GM19351 (cell line): ENCODE data around the gene PSKH1.
"Not testable (repeated sequence)": the region's sequence is repeated elsewhere in the genome, so short reads cannot be mapped to it uniquely, and the experiment has no call there.

Experiments
- ATAC-seq: cut with Tn5 transposase; IDR thresholded peaks from one replicate; pipeline ENCODE4 v1.9.1; 2021; ENCODE audit warnings: mild to moderate bottlenecking, moderate library complexity; ENCODE audit not compliant: unreplicated experiment

PSKH1 gene

DNA sequence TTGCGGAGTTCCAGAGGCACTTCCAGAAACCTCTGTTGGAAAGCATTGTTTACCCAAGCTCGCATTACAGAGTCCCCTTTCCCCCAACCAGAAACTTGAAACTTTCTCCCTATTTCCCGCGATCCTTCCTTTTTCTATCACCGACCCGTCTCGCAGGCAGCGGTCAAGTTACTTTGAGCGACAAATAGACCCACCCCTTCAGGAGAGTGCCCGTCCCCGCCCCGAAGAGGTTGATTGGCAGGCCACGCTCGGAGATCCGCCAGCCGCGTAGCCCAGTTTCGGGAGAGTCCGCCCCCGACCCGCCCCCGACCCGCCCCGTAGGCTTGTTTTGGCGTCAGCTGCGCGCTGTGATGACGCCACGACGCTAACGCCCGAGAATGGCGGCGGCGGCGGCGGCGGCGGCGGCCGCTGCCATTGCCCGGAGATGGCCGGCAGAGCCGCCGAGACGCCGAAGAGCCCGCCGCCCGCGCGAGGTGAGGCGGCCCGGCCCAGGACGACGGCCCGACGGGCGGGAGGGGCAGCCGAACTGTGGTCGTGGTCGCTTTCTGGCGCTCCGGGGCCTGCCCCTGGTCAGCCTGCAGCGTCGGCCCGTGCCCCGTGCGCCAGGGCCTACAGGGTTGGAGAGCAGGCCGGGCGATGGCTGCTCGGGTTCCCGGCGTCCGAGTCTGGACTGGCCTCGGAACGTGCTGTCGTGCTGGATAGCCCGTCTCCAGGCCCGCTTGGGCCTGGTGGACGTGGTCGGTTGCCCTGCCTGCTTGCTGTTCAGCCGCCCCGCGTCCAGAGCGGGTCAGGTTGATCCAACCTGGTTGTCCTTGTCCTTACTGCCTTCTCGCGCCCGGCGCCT lies at the start of gene PSKH1:
Gene PSKH1 (plus strand): TSS at position 356 of the 844 bp plus-strand sequence. CDS start 15,496 bp downstream, outside the sequence.
- ATAC-seq = peak; percentile 92

- no peak for ATAC-seq
Measured at GRCh38 chr16:67843343-67843765, 49.7 kb upstream of the PSKH1 start.

DNA sequence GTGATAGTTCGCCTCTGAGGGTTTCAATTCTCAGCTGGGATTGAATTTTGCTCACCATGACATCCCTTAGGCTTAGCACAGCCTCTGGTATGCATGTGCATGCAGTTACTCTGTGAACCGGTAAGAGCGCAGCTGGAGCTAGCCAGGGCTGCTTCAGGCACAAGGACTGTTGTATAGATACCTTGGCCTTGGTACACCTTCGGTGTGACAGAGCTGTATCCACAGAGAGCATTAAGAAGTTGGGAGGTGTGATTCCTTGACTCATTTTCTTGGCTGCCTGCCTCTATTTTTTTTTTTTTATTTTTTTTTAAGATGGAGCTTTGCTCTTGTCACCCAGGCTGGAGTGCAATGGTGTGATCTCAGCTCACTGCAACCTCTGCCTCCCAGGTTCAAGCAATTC lies 48.6 kb upstream of the PSKH1 start:
- no peak for ATAC-seq

DNA sequence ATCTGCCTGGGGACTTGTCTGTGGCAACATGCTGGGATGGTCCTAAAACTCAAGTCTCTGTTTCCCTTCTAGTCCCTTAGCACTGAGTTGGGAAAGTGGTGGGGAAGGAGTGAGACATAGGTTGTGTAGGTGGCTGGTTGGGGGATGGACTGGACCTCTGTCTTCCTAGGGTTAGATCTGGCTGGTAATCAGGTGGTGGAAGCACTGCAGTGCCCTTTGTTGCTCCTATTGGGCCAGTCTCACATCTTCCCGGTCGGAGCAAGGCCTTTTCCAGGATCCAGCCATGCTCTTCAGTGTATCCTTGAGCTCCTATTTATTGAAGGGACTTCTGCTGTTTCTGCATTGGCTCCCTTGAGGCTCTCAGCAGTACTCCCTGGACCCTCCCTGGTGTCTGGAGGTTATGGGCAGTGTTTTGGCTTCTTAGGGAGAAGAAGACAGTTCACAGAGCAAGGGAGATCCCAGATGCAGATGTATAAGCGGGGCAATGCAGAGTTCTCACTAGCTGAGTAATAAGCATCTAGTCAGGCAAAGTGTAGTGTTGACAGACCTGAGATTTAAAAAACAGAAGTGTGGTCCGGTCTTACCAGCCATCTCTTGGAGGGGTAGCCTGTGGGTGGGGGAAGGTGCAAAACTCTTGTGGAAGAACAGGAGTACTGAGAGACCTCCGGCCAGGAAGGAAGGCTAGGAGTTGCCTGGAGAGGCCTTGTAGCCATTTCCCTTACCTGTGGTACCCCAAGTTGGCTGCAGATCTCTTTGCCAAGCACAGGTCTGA lies 47.6 kb upstream of the PSKH1 start:
- no peak for ATAC-seq

GRCh38 chr16:67846063-67846319 lies 47.1 kb upstream of the PSKH1 start:
- no peak for ATAC-seq

GRCh38 chr16:67846320-67847063 lies 46.6 kb upstream of the PSKH1 start, which contains the start of gene NUTF2:
NUTF2 (plus strand) TSS chr16:67846933; CDS start chr16:67865131, 18,198 bp downstream.
- peak; percentile 54 for ATAC-seq

DNA sequence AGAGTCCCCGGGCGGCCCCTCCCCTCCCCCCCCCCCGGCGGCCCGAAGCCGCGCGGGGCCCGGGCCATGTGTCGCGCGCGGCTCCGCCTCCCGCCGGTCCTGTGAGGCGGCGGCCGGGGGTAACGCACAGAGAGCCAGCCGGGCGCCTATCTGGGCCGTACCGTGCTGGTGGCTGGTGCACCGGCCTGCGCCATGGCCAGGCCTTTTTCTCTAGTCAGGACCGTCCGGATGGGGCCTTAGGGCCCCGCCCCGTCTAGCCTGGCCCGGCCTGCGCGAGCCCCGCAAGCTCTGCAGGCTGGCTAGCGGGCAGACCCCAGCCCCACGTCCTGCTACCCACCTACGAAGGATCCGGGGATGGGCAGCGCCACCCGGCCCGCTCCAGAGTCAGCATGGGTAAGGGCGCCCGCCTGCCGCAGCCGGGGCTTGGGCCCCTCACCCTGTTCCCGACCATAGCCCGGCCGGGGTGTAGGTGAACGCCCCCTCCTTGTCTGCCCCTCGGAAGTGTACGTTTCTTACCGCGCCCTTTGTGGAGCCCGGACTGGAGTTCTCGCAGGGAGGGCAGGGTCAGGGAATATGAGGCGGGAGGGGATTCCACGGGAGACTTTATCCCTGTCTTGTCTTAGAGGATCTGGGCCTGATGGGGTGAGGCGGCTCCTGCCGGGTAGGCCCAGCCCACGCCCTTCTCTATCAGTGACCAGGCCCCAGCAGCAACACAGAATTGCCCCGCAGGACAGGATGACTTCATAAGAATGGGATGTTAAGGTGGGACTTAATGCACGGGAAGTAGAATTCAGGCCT lies 45.8 kb upstream of the PSKH1 start, which contains the start of gene CENPT:
Gene CENPT (minus strand): TSS at position 630 of the 798 bp plus-strand sequence. CDS start 13,834 bp downstream, outside the sequence.
- ATAC-seq = peak; percentile 39

- ATAC-seq = no peak
Measured at GRCh38 chr16:67848118-67848517, 44.9 kb upstream of the PSKH1 start.

GRCh38 chr16:67853670-67854069 lies 39.4 kb upstream of the PSKH1 start:
- ATAC-seq = no peak

DNA sequence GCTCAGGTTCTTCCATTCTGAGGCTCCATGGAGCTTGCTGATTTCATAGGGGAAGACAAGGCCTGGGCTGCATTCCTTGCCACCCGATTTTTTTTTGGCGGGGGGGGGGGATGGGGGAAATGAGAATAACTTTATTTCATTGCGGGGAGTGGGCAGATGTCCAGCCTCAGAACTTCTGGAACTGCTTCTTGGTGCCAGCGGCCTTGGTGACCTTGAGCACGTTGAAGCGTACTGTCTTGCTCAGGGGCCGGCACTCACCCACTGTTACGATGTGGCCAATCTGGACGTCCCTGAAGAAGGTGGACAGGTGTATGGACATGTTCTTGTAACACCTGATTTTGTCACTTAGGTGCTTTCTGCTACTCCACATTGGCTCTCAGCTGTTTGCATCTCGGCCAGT lies 37.3 kb upstream of the PSKH1 start:
- ATAC-seq = no peak

DNA sequence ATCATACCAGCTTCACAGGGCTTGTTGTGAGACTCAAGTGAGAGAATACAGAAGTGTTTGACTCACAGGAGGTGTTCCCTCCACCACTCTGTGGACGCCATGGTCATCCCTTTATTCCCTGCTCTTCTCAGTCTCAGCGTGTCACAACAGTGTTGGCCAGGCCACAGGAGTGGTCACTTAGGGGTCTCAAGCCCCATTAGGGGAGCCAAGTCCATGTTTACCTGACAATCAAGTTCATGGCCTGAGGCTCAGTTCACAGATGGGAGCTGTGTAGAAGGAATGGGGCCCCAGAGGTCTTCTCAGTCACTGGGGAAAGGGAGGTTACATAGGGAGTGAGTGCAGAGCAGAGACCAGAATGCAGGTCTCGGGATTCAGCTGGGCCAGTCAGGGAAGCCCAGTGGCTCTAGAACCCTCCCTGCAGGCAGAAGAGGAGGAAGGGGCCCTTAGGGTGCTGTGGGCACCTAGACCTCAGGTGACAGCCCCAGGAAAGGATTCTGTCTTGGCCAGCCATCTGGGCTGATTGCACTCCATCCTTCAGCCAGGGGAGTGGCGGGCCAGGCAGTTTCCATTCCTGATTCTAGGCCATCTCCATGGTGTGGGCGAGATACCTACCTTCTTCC lies 36.0 kb upstream of the PSKH1 start:
- ATAC-seq = no peak

- ATAC-seq = no peak
Measured at GRCh38 chr16:67857547-67858233, 35.4 kb upstream of the PSKH1 start.

DNA sequence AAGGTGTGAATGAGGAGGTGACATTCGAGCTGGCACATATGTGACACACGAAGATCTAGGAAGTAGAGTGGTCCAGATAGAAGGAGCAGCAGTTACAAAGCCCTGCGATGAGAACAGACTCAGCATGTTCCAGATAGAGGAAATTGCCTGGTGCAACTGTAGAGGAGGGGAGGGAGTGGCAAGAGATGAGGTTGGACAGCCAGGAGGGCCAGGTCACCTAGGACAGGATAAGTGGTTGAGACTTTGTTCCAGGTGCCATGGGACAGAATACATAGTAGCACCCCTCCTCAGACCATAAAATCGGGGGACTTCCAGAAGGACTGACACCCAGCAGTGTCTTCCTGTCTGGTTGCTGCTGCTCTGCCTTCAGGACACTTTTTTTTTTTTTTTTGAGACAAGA lies 34.6 kb upstream of the PSKH1 start:
- no peak for ATAC-seq

GRCh38 chr16:67860589-67861398 lies 32.3 kb upstream of the PSKH1 start:
- ATAC-seq = no peak

GRCh38 chr16:67861877-67862276 lies 31.2 kb upstream of the PSKH1 start:
- ATAC-seq = no peak

DNA sequence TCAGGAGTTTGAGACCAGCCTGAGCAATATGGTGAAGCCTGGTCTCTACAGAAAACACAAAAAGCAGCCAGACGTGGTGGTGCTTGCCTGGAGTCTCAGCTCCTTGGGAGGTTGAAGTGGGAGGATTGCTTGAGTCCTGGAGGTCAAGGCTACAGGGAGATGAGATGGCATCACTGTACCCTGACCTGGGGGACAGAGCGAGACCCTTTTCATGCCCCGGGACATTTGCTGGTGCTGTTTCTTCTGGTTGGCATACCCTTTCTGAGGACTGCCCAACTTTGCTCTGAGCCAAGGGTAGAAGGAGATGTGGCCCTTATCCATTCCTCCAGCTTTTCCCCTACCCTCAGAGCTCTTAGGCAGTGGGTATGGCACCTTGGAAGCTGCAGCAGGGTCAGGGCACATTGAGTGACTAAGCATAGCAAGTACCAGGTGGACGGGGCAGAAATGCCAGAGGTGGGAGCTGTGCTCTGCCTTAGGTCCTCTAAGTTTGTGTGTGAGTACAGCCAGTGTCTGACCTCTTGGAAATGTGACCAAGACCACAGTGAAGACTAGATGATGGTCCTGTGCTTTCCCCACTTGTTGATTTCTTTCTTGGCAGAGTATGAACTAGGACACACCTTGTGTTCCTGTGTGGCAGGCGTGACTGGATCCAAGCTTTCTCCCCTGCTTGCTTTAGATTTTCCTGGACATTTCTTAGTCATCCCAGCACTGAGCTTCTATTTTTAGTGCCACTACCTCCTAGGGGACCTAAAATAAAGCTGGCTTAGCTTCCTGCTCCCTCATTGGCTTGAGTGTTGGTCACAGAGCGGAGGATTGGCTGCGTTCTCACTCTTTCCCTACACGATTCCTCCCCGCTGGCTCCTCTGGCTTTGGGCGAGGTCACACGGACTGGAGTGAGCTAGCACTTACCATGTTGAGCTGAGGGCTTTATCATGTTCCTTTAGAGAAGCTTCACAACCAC lies 30.2 kb upstream of the PSKH1 start:
- no peak for ATAC-seq

DNA sequence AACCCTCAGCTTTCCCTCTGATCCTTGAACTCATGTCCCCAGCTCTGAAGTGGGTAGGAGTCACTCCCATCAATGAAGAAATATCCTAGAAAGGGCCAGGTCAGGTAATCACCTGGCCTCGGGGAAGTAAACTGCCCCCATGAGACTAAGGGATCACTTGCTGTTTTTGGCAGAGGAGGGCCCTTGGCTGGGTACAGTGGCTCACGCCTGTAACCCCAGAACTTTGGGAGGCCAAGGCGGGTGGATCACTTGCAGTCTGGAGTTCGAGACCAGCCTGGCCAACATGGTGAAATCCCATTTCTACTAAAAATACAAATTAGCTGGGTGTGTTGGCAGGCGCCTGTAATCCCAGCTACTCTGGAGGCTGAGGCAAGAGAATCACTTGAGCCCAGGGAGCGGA lies 29.0 kb upstream of the PSKH1 start:
- ATAC-seq = not testable (repeated sequence)
